MM.1S (cell line): ENCODE data around the gene CDK5RAP3.

Experiments used
- EZH2 ChIP-seq: fragments of 300-600 bp; sonication (generic); optimal IDR thresholded peaks from 2 replicates; pipeline ENCODE3; 2017; ENCODE audit warnings: low read depth, mild to moderate bottlenecking, antibody characterized with exemption, low read length, mixed read lengths
- EZH2phosphoT487 ChIP-seq: fragments of 300-600 bp; sonication (generic); IDR thresholded peaks from 2 replicates; pipeline ENCODE4 v1.6.1; 2018; ENCODE audit warnings: antibody characterized with exemption, low read length
- TF ChIP-seq, protein P1 (sequence below): fragments of 300-600 bp; sonication (generic); IDR thresholded peaks from 2 replicates; pipeline ENCODE4 v1.5.1; 2016; ENCODE audit warnings: antibody characterized with exemption, low read length, mixed read lengths

DNA sequence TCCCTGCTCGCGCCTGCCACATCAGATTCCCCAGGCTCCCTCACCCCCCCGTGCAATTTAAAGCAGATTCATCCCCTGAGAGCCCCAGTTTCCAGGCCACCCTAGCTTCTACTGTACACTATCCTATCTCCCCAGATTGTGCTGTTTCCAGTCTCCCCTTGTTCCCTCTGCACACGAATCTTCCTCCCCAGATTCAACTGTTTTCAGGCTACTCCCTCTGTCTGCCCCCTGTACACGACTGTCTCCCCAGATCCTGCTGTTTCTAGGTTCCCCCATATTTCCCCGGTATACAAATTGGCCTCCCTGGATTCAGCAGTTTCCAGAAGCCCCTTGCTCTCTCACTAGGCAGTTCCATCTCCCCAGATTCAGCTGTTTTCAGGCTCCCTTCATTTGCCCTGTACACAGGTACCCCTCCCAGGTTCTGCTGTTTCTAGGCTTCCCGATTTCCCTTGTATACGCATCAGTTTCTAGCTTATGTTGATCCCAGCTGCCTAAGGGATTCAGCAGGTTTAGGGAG, 43.7 kb downstream of the CDK5RAP3 start:
- TF ChIP-seq, protein P1, sequence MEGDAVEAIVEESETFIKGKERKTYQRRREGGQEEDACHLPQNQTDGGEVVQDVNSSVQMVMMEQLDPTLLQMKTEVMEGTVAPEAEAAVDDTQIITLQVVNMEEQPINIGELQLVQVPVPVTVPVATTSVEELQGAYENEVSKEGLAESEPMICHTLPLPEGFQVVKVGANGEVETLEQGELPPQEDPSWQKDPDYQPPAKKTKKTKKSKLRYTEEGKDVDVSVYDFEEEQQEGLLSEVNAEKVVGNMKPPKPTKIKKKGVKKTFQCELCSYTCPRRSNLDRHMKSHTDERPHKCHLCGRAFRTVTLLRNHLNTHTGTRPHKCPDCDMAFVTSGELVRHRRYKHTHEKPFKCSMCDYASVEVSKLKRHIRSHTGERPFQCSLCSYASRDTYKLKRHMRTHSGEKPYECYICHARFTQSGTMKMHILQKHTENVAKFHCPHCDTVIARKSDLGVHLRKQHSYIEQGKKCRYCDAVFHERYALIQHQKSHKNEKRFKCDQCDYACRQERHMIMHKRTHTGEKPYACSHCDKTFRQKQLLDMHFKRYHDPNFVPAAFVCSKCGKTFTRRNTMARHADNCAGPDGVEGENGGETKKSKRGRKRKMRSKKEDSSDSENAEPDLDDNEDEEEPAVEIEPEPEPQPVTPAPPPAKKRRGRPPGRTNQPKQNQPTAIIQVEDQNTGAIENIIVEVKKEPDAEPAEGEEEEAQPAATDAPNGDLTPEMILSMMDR, result no peak
- TF ChIP-seq EZH2 (no peak), EZH2phosphoT487 (no peak)
